Measurements from ENCODE around the gene LAMB3. TPM values are rescaled to one million over a fixed set of nuclear protein-coding genes. Genes with fewer than 3 reads are reported as not detected.
A peak's percentile ranks its signal among the peaks of the same experiment; 100 is the strongest.

Gene LAMB3
- total RNA-seq, 2 experiments from 2014 or later: 1.3 to 1.9 TPM

DNA sequence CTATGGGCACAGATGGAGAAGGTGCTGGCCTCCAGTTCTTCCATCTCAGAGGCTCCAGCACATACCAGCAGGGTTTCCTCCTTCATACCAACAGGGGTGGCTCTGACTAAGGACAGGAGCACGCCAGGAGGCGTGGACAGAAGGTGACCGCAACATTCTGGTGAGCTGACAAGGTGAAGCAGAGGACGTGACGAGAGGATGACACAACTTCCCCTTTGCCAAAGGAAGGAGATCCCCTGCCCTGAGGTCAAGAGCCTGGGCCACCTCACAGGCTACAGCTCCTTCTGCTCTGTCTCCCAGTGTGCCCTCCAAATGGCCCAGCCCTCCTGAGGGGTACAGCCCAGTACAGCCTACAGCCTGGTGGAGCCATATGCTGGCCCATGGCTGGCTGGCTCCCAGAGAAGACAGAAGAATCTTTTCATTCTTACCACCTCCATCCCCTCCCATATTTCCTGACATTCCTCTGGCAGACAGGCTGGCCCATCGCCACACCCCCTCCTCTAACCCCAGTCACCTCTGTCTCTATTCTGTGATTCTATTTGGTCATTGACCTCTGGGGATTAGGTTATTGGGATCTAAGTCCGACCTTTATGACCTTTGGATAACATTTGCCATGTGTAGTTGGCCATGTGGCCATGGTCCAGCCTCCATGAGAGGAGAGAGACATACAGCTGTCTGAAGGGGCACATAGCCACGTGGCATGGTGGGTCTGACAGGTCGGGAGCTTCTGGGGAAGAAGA is 5.1 kb upstream of the LAMB3 start:
- Mint-ChIP-seq H3K36me3 (ENCODE audit: low read depth) (no peaks in the 10 kb centered on the region), H3K4me3 (no peak overlapping the region), H3K27me3 (no peaks in the 10 kb centered on the region), H3K9me3 (no peaks in the 10 kb centered on the region), H3K27ac (no peak overlapping the region), H3K4me1 (peaks cover 22% of the 10 kb centered on the region)
- ChIA-PET POLR2A (no interaction called here), CTCF (interaction anchor here (1.0 to 5.9 kb wide), 2 partner anchors 17 to 42 kb away, joined by 3 to 20 read pairs; partner anchors contain the start of gene G0S2)
- DNase-seq: no peak

DNA sequence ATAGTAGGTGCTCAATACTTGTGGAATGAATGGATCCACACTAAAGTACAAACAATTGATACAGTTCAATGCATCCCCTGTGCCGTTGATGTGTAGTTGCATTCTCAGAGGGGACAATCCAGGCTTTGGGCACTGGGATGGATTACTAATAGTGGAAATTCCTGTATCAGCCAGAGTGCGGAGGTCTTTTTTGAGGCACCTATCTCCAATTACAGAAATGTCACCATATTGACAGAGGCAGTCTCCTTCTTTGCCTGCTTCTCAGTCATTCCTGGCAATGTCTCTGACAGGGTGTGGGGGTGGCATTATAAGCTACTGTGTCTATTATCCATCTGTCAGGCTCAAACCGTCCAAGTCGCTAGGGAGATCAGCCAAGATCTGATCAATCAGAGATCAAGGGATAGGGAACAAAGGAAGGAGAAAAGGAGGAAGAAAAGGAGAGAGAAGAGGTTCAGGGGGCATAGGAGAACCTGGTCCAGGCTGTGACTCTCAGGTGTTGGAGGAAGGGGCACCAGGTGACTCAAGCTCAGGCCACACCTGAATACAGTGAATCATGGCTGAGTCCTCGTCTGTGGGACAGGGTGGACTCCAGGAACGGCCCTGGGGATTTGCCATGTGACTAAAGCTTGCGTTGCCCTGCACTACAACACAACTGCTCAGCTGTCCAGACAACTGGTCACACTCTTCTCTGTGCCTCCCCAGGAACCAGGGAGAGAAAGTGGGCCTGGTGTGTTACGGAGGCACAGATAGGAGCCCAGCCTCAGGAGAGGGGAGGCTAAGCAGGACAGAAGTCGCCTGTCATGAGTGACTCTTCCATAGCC is 3.4 kb upstream of the LAMB3 start:
- Mint-ChIP-seq H3K36me3 (ENCODE audit: low read depth) (no peaks in the 10 kb centered on the region), H3K9me3 (no peaks in the 10 kb centered on the region), H3K4me3 (no peak overlapping the region), H3K27ac (no peak overlapping the region), H3K27me3 (no peaks in the 10 kb centered on the region), H3K4me1 (peaks cover 37% of the 10 kb centered on the region)
- no peak for DNase-seq
- ChIA-PET POLR2A (no interaction called here), CTCF (interaction anchor here (1.0 to 5.9 kb wide), 5 partner anchors 9 to 79 kb away, joined by 3 to 20 read pairs (median 4); partner anchors contain the start of gene G0S2)

DNA sequence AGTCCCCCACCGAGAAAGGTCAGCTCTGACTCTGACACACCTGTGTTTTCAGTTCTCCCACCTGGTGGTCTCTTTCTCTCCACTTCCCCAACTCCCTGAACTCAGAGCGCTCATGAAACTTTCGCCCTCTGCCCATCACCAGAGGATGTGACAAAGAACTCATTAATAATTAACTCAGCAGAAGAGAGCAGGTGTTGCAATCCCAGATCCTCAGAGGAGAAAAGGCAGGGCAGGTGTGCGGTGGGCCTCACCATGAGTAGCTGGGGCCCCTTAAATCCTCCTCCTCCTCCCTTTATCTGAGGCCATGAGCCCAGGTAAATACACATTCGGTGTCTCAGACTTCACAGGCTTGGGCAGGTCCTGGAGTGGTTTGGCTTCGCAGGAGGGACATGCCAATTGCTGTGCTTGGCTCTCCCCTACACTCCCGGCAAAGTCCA is 1.7 kb upstream of the LAMB3 start:
- POLR2A ChIA-PET: no interaction called here

DNA sequence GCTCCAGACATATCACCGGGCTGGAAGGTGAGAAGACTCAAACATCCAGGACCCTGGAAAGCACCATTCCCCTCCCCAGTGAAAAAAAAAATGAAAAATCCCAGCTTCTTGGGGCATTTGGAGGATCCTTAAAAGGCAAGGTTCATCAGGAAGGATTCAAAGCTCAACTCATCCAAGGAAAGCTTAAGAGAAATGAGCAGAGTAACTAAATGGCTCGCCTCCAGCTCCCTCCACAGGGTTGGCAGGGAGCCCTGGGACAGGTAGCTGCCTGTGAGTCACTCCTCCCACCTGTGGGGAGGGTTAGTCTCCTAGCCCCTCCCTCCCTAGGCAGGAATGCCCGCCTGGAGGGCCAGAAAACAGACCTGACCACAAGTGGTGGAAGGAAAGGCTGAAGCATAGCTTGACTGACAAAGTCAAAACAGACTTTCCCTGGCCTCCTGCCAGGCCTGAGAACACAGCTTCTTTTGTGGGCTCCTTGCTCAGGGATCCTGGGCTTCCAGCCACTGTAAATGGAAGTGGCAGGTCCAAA is 712 bp upstream of the LAMB3 start:
- Mint-ChIP-seq H3K9me3 (no peaks in the 10 kb centered on the region), H3K4me3 (no peak overlapping the region), H3K4me1 (peaks cover 39% of the 10 kb centered on the region), H3K27ac (no peak overlapping the region), H3K36me3 (ENCODE audit: low read depth) (no peaks in the 10 kb centered on the region), H3K27me3 (no peaks in the 10 kb centered on the region)
- ChIA-PET CTCF (interaction anchor here (0.6 to 2.0 kb wide), 12 partner anchors 11 to 1606 kb away, joined by 3 to 7 read pairs (median 3); partner anchors contain the start of gene TRAF3IP3), POLR2A (no interaction called here)
- peak; percentile 12 for DNase-seq

More for the DNA sequence above, 1.7 kb upstream of the LAMB3 start:
- no peak overlapping the region for H3K4me3 Mint-ChIP-seq
- no peak for DNase-seq
- no peaks in the 10 kb centered on the region for H3K27me3 Mint-ChIP-seq
- H3K36me3 Mint-ChIP-seq (ENCODE audit: low read depth): no peaks in the 10 kb centered on the region
- H3K27ac Mint-ChIP-seq: peak overlapping the region; percentile 9
- peaks cover 40% of the 10 kb centered on the region for H3K4me1 Mint-ChIP-seq
- no peaks in the 10 kb centered on the region for H3K9me3 Mint-ChIP-seq
- CTCF ChIA-PET: interaction anchor here (0.6 to 2.1 kb wide), 7 partner anchors 11 to 195 kb away, joined by 3 to 10 read pairs (median 3); no protein-coding TSS in a partner anchor

DNA sequence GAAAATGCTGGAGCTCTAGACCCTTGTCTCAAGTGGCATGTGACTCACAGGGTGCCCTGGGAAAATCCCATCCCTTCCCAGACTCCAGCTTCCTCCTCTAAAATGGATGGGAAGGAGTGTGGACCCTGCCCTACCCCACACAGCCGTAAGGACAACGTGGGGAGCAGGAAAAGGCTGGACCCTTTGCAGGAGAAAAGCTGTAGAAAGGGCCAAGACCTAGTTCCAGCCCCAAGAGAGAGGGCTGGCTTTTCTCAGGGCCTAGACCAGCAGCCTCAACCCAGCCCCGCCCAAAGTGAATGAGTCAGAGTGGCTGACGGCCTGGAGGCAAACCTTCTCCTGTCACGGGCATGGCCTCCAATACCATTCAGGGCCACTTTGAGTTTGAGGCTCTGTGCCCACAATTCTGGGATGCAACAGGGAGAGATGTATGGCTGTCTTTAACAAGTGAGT is 1.1 kb downstream of the LAMB3 start:
- H3K36me3 Mint-ChIP-seq (ENCODE audit: low read depth): no peaks in the 10 kb centered on the region
- H3K9me3 Mint-ChIP-seq: no peaks in the 10 kb centered on the region
- CTCF ChIA-PET: interaction anchor here (1.3 kb wide), 1 partner anchor 97 kb away, joined by 3 read pairs; no protein-coding TSS in a partner anchor
- peaks cover 39% of the 10 kb centered on the region for H3K4me1 Mint-ChIP-seq
- peak; percentile 60 for DNase-seq
- POLR2A ChIA-PET: no interaction called here
- peak overlapping the region; percentile 83 for H3K27ac Mint-ChIP-seq
- no peak overlapping the region for H3K4me3 Mint-ChIP-seq
- H3K27me3 Mint-ChIP-seq: no peaks in the 10 kb centered on the region

DNA sequence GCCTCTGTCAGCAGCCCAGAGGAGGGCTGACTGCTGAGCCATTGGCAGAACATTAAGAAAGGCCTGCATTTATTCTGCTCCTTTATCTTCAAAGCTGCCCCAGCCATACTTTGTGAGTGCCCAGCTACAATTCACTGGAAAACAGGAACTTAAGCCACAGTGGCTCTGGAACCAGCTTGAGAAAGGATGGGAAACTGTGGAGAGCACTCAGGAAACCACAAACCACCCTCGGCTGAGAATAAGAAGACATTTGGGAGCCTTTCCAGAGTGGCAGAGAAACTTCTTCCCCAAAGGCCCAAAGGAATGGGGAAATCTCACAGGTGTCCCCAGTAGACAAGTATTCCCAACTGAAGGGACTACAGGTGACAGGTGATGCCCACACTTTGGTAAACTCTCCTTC is 1.8 kb downstream of the LAMB3 start:
- no peak for DNase-seq
- ChIA-PET CTCF (interaction anchor here (0.6 to 1.3 kb wide), 2 partner anchors 98 to 1631 kb away, joined by 3 read pairs; no protein-coding TSS in a partner anchor), POLR2A (no interaction called here)
- Mint-ChIP-seq H3K4me1 (peaks cover 39% of the 10 kb centered on the region), H3K4me3 (no peak overlapping the region), H3K9me3 (no peaks in the 10 kb centered on the region), H3K27ac (peak overlapping the region; percentile 83), H3K36me3 (ENCODE audit: low read depth) (no peaks in the 10 kb centered on the region), H3K27me3 (no peaks in the 10 kb centered on the region)

DNA sequence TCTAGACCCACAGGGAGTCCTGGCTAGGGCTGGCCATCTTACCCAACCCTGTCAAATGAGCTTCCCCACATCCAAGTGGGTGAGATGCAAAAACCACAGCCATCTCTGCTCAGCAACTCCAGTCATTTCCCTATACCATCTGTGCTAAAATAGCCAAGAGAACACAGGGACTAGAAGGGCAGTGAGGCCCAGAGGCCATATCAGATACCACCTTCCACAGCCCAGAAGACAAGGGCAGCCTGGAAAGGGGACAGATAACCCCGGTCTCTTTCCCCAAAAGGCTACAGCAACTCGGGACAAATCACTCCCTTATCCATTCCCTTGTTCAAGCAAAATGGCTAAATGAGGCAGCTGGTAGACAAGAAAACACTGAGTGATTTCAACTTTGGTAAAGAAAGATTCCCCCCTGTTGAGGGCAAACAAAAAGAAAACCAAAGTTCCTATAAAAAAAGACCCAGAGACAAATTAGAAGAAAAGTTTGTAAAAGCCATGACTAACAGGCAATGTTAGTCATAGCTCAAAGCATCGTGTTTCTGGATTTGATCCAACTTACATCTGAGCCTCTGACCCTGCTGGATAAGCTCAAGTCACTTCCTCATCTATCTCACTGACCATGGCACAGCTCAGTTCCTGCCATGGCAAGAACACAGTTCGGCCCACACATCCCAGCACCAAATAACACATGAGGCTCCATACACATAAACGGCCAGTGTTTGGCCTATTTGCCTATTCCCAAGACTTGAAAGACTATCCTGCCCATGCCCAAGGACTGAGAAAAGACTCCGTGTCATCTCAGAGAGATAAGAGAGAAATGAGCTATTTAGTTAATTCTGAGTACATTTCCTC is 3.1 kb downstream of the LAMB3 start:
- Mint-ChIP-seq H3K4me1 (peaks cover 39% of the 10 kb centered on the region), H3K9me3 (no peaks in the 10 kb centered on the region), H3K27me3 (no peaks in the 10 kb centered on the region), H3K27ac (no peak overlapping the region), H3K4me3 (no peak overlapping the region), H3K36me3 (ENCODE audit: low read depth) (no peaks in the 10 kb centered on the region)
- no peak for DNase-seq
- ChIA-PET CTCF (interaction anchor here (0.6 to 1.8 kb wide), 10 partner anchors 10 to 119 kb away, joined by 3 to 8 read pairs (median 3); partner anchors contain the start of gene G0S2), POLR2A (no interaction called here)

DNA sequence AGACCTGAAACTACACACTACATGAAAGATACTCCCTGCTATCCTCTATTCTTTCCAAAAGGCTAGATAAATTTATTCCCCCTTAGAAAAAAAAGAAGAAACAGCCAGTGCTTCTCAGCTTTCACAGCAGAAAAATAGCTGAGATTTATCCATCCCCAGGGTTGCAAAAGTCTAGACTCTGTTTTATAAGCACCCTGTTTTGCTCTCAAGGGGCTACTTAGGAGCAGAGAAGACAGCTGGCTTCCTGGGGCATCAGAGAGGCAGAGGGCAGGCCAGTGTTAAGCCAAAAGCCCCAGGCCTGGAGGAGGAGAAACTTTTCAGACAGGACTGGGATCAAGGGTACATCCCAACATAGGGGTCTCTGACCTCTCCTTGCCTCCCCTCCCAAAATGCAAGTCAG is 3.9 kb downstream of the LAMB3 start:
- Mint-ChIP-seq H3K4me1 (peaks cover 34% of the 10 kb centered on the region), H3K36me3 (ENCODE audit: low read depth) (no peaks in the 10 kb centered on the region), H3K27me3 (no peaks in the 10 kb centered on the region), H3K27ac (no peak overlapping the region), H3K9me3 (no peaks in the 10 kb centered on the region), H3K4me3 (no peak overlapping the region)
- POLR2A ChIA-PET: no interaction called here
- CTCF ChIA-PET: interaction anchor here (0.6 to 1.8 kb wide), 5 partner anchors 14 to 100 kb away, joined by 3 to 8 read pairs (median 4); partner anchors contain the start of gene G0S2
- no peak for DNase-seq

DNA sequence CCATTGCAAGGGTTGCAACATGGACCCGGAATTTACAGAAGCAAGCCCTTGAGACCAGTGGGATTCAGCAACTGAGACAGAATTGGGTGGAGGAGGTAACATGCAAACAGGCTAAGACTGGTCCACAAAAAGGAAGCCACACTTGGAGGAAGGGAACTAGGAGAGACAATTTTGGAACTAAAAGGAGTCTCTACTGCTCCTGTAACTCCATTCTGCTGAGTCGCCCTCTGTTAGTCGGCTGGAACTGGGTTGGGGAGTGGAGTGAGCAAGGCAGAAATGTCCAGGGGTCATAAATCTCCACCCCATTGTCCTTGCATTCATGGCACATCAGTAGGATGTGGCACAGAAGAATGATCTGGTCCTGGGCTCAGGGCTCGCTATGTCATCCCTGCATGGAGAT is 5.1 kb downstream of the LAMB3 start:
- CTCF ChIA-PET: no interaction called here
- Mint-ChIP-seq H3K4me1 (peaks cover 29% of the 10 kb centered on the region), H3K27ac (no peak overlapping the region), H3K4me3 (no peak overlapping the region), H3K36me3 (ENCODE audit: low read depth) (no peaks in the 10 kb centered on the region), H3K27me3 (no peaks in the 10 kb centered on the region), H3K9me3 (no peaks in the 10 kb centered on the region)
- DNase-seq: no peak
- POLR2A ChIA-PET: no interaction called here

DNA sequence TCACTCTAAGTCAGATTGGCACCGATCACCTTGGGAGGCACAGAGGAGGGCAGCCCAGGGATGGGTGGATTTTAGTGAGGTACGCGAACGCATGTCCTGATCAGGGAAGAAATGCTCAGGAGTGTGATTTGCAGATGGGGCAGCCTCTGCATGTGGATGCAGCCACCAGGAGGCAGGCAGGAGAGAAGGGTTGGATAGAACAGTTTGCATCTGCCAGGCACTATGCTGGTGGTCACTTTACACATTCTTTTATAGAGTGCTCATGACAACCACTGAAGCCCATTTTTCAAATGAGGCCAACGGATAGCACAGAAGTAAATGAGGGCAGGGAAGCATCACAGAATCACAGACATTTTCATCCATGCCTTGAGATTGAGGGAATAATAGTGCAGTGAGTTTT is 5.7 kb downstream of the LAMB3 start:
- no peak for DNase-seq
- H3K36me3 Mint-ChIP-seq (ENCODE audit: low read depth): no peaks in the 10 kb centered on the region

DNA sequence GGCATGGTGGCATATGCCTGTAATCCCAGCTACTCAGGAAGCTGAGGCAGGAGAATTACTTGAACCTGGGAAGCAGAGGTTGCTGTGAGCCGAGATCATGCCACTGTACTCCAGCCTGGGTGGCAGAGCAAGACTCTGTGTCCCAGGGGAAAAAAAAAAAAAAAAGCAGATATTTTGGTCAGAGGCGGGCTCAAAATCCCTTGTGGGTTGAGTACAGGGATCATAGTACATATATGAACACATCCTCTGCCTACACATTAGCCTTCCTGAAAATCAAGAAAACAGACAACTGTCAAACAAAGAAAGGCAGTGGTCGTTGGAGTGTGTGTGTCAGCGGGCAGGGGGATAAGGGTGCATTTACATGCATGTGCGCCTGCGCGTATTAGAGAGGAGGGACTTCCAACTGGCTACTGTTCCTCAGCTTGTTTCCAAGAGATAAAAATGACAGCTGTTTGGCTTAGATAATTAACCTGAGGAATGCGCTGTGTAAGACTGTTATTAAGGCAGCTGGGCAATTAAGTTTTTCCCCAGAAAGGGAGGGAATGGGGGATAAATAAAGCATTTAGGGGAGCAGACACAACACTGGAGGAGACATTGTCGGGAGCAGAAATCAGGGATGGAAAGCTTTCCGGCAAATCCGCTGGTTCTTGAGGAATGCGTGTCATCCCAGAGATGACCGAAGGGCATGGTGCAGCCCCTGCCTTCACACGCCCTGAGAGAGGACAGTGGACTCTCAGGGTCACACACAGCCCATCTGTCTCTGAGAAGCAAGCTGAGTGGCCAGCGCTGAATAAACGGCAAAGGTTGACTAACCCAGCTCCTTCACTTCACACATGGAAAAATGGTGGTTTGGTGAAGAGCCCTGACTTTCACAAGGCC is 6.4 kb downstream of the LAMB3 start:
- Mint-ChIP-seq H3K27ac (no peak overlapping the region), H3K9me3 (no peaks in the 10 kb centered on the region), H3K36me3 (ENCODE audit: low read depth) (no peaks in the 10 kb centered on the region), H3K4me3 (no peak overlapping the region), H3K4me1 (peaks cover 17% of the 10 kb centered on the region), H3K27me3 (no peaks in the 10 kb centered on the region)
- CTCF ChIA-PET: interaction anchor here (0.7 to 1.1 kb wide), 2 partner anchors 10 to 265 kb away, joined by 4 to 5 read pairs; no protein-coding TSS in a partner anchor
- POLR2A ChIA-PET: no interaction called here
- no peak for DNase-seq

More for the DNA sequence above, 5.7 kb downstream of the LAMB3 start:
- ChIA-PET CTCF (interaction anchor here (1.1 kb wide), 1 partner anchor 9 kb away, joined by 4 read pairs; no protein-coding TSS in a partner anchor), POLR2A (no interaction called here)
- no peaks in the 10 kb centered on the region for H3K27me3 Mint-ChIP-seq
- H3K4me1 Mint-ChIP-seq: peaks cover 25% of the 10 kb centered on the region
- H3K27ac Mint-ChIP-seq: no peak overlapping the region
- no peaks in the 10 kb centered on the region for H3K9me3 Mint-ChIP-seq
- no peak overlapping the region for H3K4me3 Mint-ChIP-seq
